GM18508 (cell line): ENCODE measurements around the gene CLIC1.

ENCODE experiments used
- ATAC-seq: cut with Tn5 transposase; IDR thresholded peaks from one replicate; pipeline ENCODE4 v1.9.1; 2021; ENCODE audit warnings: moderate number of reproducible peaks; ENCODE audit not compliant: insufficient read depth, unreplicated experiment

Gene CLIC1

DNA sequence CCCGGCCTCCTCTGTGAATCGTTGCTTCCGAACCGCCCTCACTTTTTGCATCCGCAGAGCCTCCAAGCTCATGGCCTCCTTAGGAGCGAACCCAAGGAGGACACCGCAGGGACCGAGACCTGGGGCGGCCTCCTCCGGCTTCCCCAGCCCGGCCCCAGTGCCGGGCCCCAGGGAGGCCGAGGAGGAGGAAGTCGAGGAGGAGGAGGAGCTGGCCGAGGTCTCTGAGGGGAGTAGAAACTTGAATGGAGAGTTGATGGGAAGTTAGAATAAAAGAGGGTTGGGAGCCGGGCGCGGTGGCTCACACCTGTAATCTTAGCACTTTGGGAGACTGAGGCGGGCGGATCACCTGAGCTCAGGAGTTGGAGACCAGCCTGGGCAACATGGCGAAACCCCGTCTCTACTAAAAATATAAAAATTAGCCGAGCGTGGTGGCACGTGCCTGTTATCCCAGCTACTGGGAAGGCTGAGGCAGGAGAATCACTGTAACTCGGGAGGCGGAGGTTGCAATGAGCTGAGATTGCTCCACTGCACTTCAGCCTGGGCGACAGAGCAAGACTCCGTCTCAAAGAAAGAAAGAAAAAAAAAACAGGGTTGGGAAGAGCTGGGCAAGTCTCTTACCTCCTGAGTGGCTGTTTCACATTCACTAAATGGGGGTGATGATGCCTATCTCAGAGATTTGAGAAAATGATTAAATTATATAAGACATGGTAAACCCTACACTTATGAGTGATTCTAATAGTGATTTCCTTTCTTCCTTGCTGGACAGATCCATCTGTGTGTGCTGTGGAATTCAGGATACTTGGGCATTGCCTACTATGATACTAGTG lies 4.3 kb upstream of the CLIC1 start:
- ATAC-seq = no peak

DNA sequence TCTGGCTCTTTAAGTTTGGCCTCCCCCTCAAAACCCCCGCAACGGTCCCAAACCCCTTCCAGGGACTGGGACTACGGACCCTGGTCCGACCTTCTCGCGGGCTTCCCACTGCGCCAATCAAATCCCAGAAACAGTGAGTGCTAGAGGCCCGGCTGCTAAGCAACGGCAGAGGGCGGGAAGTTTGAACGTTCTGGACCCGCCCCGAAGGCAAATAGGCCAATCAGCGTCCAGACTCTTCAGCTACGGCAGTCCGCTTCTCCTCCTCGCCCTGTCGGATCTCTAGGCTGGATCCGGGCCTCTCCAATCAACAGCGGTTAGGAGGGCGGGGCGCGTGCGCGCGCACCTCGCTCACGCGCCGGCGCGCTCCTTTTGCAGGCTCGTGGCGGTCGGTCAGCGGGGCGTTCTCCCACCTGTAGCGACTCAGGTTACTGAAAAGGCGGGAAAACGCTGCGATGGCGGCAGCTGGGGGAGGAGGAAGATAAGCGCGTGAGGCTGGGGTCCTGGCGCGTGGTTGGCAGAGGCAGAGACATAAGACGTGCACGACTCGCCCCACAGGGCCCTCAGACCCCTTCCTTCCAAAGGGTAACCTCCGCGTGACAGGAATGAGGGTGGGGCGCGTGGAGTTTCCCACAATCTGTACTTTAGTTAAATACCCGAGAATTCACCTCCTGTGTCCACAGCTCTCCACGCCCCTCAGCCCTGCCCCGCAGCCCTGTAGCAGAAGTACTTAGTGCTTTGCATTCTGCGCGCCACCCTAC lies 3.5 kb upstream of the CLIC1 start, which contains the start of gene MSH5:
Gene MSH5, plus strand, starts transcription at position 367 of the 758 bp plus-strand sequence. CDS start 462 bp downstream, outside the sequence.
- peak; percentile 46 for ATAC-seq

DNA sequence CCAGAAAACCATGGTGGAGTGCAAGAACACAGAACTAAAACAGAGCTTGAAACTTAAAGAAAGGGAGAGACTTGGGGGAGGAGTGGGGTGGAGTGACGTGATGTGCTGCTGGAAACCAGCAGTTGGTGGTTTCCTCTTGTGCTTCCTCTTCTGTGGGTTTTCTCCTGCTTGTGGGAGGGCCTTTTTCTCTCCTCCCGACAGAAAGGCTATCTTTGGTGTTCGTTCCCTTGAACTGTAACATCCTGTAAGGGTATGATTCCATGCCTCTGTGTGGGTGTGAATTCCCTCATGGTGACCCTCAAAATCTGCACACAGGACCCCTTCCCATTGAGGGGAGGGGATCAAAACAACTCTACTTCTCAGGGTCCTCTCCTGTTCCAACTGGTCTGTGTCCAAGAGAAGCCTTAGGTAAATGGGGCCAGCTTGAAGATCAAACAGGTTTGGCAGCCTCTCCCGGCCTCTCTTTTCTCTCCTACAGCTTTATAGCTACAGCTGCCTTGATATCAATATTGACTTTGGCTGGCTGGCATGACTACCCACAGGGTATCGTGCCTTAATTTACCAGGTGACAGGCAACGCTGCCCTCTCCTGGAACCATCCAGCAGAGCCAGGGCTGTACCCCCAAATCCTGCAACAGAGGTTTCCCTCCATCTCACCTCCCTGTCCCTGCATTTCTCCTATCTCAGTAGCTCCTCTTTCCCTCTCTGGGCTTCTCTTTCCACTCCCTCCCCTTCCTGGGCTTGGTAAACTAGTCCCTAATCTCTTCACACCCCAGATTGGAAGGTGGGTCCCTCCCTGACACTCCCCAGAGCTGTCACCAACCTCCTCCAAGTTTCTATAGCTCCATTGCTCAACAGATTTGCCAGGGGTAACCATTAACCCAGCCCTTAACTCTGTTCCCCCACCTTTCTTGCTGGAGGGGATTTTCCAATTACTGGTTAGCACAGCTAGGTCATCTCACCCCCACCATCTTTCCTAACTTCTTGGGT lies 2.0 kb upstream of the CLIC1 start:
- no peak for ATAC-seq

- ATAC-seq = no peak
These were observed 1.1 kb upstream of the CLIC1 start for GRCh38 chr6:31737315-31737990.

DNA sequence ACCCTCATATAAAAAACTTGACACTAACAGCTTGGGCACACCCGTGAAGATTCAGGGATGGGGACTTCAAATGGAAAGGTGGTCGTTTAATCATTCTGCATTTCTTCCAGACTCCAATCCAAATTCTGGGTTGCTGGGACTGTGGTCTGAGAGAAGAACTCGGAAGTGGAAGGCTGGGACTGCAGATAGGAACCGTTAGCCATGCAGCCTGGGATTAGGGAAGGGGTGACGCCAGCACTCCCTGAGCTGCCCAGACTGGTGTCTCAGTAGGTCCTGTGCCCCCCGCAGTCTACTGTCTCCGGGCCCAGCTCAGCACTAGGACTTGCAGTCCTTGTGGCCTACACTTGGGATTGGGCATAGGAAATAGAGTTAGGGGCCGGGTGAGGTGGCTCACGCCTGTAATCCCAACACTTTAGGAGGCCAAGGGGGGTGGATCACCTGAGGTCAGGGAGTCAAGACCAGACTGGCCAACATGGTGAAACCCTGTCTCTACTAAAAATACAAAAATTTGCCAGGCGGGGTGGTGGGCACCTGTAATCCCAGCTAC lies 511 bp upstream of the CLIC1 start:
- no peak for ATAC-seq

DNA sequence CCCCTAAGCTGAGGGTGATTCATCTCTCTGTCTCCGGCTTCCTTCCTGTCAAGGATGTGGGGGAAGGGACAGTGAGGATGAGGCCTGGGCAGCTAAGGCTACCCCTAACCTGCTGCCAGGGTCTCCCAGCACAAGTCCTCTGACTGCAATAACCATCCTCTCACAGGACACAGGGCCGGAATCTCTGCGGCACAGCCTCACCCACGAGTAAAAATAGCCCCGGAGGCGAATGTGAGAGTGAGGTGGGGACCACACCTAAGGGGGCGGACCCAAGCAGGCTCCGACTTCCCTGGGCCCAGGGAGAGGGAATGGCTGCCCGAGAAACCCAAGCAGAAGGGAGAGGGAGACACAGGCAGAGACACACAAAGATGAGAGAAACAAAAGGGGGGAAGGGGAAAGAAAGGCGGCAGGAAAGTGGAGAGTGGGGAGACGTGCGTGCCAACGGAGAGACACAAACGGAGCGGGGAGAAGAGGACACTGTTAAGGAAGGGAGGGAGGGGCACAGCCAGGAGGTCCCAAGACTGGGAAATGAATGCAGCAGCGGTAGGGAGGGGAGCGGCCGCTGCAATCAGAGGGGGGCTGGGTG lies 1.4 kb downstream of the CLIC1 start:
- no peak for ATAC-seq

GRCh38 chr6:31734247-31734820 lies 2.0 kb downstream of the CLIC1 start:
- ATAC-seq = no peak

GRCh38 chr6:31733734-31734133 lies 2.6 kb downstream of the CLIC1 start:
- ATAC-seq = no peak

DNA sequence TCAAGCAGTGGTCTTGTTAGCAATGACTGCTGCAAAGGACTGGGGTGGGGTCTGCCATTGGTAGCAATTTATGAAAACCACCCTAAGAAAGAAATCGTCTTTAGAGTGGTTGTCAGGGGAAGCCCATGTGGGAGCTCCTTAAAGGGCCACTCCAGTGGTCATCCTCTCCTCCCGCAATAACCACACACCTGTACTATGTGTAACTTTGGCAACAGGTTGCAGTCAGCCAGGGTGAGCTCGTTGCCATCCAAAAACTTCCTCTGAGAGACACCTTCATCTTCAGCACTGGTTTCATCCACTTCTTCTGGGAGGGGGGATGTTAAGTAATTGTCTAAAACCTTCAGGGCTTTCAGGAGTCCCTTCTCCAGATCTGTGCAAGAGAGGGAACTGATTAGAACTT lies 4.3 kb downstream of the CLIC1 start:
- ATAC-seq = no peak

- ATAC-seq = no peak
These were observed 5.7 kb downstream of the CLIC1 start for GRCh38 chr6:31730631-31731086.

- no peak for ATAC-seq
These were observed 6.2 kb downstream of the CLIC1 start for GRCh38 chr6:31729979-31730630.

DNA sequence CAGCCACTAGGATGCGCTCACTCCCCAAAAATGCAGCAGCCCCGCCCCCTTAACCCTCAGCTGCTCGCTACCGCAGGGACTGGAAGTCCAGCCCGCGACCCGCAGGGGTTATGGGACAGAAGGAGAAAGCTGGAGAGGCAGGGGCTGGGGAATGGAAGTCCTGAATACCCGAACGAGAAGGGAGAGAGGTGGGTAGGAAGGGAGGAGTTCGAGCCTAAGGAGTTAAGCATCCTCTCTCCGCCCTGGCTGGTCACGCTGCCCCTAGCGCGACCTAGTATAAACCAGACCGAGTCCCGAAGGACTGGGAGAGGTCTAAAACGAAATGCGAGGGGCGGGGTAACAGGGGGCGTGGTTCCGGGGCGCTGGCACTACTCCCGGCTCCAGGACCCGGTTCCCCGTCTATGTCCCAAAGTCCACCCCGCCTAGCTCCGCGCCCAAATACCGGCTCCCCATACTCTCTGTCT lies 6.8 kb downstream of the CLIC1 start:
- ATAC-seq = no peak

GRCh38 chr6:31728767-31729514 lies 7.4 kb downstream of the CLIC1 start, which contains the start of gene DDAH2:
DDAH2 (minus strand) TSS chr6:31729299; CDS start chr6:31729161, 138 bp downstream.
- no peak for ATAC-seq

GRCh38 chr6:31727717-31728671 lies 8.3 kb downstream of the CLIC1 start:
- ATAC-seq = no peak

GRCh38 chr6:31727034-31727716 lies 9.2 kb downstream of the CLIC1 start:
- no peak for ATAC-seq
